GM21381 (cell line): ENCODE data around the gene TLX2.
"Not testable (repeated sequence)": the region's sequence is repeated elsewhere in the genome, so short reads cannot be mapped to it uniquely, and the experiment has no call there.

Experiments
- ATAC-seq: cut with Tn5 transposase; IDR thresholded peaks from one replicate; pipeline ENCODE4 v1.9.1; 2021; ENCODE audit warnings: mild to moderate bottlenecking, moderate library complexity; ENCODE audit not compliant: unreplicated experiment

Gene TLX2

GRCh38 chr2:74514368-74515270 lies at the start of gene TLX2:
Gene TLX2, plus strand, starts transcription at chr2:74514450. Its CDS starts 357 bp downstream, at chr2:74514807.
- ATAC-seq = no peak

GRCh38 chr2:74470742-74471141 lies 43.5 kb upstream of the TLX2 start:
- not testable (repeated sequence) for ATAC-seq

GRCh38 chr2:74471332-74472065 lies 42.8 kb upstream of the TLX2 start:
- ATAC-seq = no peak

GRCh38 chr2:74472086-74472944 lies 41.9 kb upstream of the TLX2 start, which contains the start of gene MRPL53:
Gene MRPL53, minus strand, starts transcription at chr2:74472680. Its CDS starts 20 bp downstream, at chr2:74472660.
- ATAC-seq = peak; percentile 82

GRCh38 chr2:74472945-74473258 lies 41.3 kb upstream of the TLX2 start:
- no peak for ATAC-seq

GRCh38 chr2:74474481-74474880 lies 39.8 kb upstream of the TLX2 start:
- no peak for ATAC-seq

- no peak for ATAC-seq
These were observed 39.4 kb upstream of the TLX2 start for GRCh38 chr2:74474899-74475298.

GRCh38 chr2:74481431-74481830 lies 32.8 kb upstream of the TLX2 start:
- ATAC-seq = no peak

- ATAC-seq = peak; percentile 34
These were observed 32.1 kb upstream of the TLX2 start for GRCh38 chr2:74481961-74482800.

GRCh38 chr2:74482801-74483674 lies 31.2 kb upstream of the TLX2 start, which contains the start of the genes CCDC142 and TTC31:
Gene CCDC142, minus strand, starts transcription at chr2:74482998. Its CDS starts 161 bp downstream, at chr2:74482837.
Gene TTC31, plus strand, starts transcription at chr2:74483081. Its CDS starts 15 bp downstream, at chr2:74483096.
- ATAC-seq = peak; percentile 86

- not testable (repeated sequence) for ATAC-seq
These were observed 30.5 kb upstream of the TLX2 start for GRCh38 chr2:74483675-74484164.

GRCh38 chr2:74486141-74486540 lies 28.1 kb upstream of the TLX2 start:
- no peak for ATAC-seq

GRCh38 chr2:74488643-74489481 lies 25.4 kb upstream of the TLX2 start:
- ATAC-seq = no peak

- ATAC-seq = no peak
These were observed 24.3 kb upstream of the TLX2 start for GRCh38 chr2:74489906-74490305.

- ATAC-seq = no peak
These were observed 22.4 kb upstream of the TLX2 start for GRCh38 chr2:74491648-74492544.

GRCh38 chr2:74493546-74493945 lies 20.7 kb upstream of the TLX2 start:
- ATAC-seq = no peak

GRCh38 chr2:74495440-74495839 lies 18.8 kb upstream of the TLX2 start:
- no peak for ATAC-seq
